ENCODE results near the gene CAMK2A. TPM values are rescaled to one million over a fixed set of nuclear protein-coding genes. Genes with fewer than 3 reads are reported as not detected.

CAMK2A gene
- 1 to 10 TPM in 1 of 2 donors, under 1 TPM in 1; 0.50 to 1.0 TPM for total RNA-seq

DNA sequence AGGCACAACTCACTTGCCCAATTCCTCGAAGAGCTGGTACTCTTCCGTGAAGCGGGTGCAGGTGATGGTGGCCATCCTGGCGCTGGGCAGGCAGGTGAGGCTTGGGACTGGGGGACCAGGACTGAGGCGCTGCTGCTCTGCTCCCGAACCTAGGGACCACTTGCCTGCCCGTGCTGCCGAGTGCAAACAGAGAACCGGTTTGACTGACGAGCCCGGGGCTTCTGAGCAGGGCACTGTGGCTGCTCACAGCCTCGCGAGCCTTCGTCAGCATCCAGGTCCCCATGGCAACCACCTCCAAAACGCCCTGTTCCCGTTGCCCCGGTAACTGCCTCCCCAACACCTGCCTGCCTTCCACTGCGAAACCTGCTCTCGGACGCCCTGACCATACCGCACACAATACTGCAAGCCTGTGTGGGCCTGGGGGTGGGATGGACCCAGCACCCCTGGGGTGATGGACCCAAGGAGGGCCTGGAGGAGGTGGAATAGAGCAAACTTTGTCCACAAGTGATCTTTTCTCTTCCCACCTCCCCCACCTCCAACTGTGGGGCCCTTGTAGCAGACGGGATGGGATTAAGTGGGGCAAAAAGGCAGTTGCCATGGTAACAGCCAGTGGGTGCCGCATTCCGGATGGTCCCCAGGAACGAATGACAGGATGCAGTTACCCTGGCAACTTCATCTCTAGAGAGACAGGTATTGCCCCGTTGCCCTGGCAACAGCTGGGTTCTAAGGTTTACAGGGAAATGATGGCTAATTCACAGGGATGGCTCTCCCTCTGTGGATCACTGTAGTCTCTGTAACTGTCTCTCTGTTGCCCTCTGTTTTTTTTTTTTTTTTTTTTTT, at the start of gene CAMK2A:
Gene CAMK2A, minus strand, starts transcription at position 223 of the 840 bp plus-strand sequence. Its CDS starts 148 bp downstream, at position 75.
- no peak for DNase-seq (ENCODE audit: low spot score)
- H3K36me3 ChIP-seq: no peaks in the 10 kb centered on the region
- 48% methylated on average over 26 of the region's 26 CpGs for whole genome bisulfite sequencing
- no peak for TF ChIP-seq POLR2A (IDR thresholded peaks at IDR 0.05)
- TF ChIP-seq POLR2AphosphoS5 (IDR thresholded peaks at IDR 0.05): no peak
- H3K4me3 ChIP-seq: no peak within 1 kb of the TSS
- intact Hi-C loops (cut with DNase I): no loop called here
- H3K27ac ChIP-seq: no peak within 1 kb of the TSS
- H3K4me1 ChIP-seq (replicated peaks): no peaks in the 10 kb centered on the region
- no peaks in the 10 kb centered on the region for H3K27me3 ChIP-seq (replicated peaks; ENCODE audit: insufficient read depth)
- no peaks in the 10 kb centered on the region for H3K9me3 ChIP-seq

DNA sequence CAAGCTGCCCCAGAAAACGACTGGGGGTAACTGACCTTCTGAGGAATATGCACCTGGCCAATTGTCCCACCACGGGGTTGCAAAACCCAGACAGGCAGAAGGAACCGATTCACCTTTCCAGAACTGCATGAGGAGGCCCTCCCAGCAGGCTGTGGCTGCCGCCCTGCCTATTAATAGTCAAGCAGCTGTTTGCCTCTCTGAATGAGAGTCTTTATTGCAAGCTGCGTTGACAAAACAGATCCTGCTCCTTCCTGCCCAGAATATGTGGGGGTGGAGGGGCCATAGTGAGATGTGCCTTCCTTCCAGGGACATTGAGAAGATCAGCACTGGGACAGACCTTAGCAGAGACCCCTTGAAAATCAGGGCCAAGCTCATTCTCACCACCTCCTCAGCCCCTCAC, 49.6 kb upstream of the CAMK2A start:
- 42% methylated on average over 5 of the region's 5 CpGs for WGBS
- intact Hi-C loops (cut with DNase I): no loop called here
- H3K9me3 ChIP-seq: no peaks in the 10 kb centered on the region
- TF ChIP-seq, protein P1, sequence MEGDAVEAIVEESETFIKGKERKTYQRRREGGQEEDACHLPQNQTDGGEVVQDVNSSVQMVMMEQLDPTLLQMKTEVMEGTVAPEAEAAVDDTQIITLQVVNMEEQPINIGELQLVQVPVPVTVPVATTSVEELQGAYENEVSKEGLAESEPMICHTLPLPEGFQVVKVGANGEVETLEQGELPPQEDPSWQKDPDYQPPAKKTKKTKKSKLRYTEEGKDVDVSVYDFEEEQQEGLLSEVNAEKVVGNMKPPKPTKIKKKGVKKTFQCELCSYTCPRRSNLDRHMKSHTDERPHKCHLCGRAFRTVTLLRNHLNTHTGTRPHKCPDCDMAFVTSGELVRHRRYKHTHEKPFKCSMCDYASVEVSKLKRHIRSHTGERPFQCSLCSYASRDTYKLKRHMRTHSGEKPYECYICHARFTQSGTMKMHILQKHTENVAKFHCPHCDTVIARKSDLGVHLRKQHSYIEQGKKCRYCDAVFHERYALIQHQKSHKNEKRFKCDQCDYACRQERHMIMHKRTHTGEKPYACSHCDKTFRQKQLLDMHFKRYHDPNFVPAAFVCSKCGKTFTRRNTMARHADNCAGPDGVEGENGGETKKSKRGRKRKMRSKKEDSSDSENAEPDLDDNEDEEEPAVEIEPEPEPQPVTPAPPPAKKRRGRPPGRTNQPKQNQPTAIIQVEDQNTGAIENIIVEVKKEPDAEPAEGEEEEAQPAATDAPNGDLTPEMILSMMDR (IDR thresholded peaks at IDR 0.05): no peak
- TF ChIP-seq POLR2A (IDR thresholded peaks at IDR 0.05): no peak
- no peak for TF ChIP-seq POLR2AphosphoS5 (IDR thresholded peaks at IDR 0.05)
- no peaks in the 10 kb centered on the region for H3K36me3 ChIP-seq
- no peaks in the 10 kb centered on the region for H3K4me1 ChIP-seq (replicated peaks)
- no peaks in the 10 kb centered on the region for H3K27me3 ChIP-seq (replicated peaks; ENCODE audit: insufficient read depth)
- no peak for DNase-seq (ENCODE audit: low spot score)
- no peak overlapping the region for H3K27ac ChIP-seq
- no peak overlapping the region for H3K4me3 ChIP-seq

DNA sequence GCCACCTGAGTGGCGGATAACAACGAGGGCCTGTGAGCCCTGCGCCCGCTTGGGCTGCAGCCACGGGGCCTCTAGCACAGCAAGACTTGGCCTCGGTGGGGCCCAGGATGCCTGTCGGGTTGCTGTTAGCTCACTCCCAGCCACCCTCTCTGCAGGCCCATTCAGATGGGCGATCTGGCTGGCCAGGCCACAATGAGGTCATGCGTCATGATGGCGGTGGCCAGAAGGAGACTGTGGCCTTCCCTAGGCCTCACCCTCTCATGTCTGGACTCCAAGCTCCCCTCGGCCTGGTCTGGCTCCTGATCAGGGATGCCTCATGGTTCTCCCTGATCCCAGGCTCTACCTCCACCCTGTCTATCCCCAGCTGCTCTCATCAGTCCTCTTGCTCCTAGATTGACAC, 49.0 kb upstream of the CAMK2A start:
- TF ChIP-seq, protein P1 (IDR thresholded peaks at IDR 0.05): no peak
- TF ChIP-seq POLR2A (IDR thresholded peaks at IDR 0.05) (no peak), POLR2AphosphoS5 (IDR thresholded peaks at IDR 0.05) (no peak)
- no peaks in the 10 kb centered on the region for H3K27me3 ChIP-seq (replicated peaks; ENCODE audit: insufficient read depth)
- DNase-seq (ENCODE audit: low spot score): no peak
- no peaks in the 10 kb centered on the region for H3K36me3 ChIP-seq
- intact Hi-C loops (cut with DNase I): no loop called here
- no peak overlapping the region for H3K27ac ChIP-seq
- 96% methylated on average over 10 of the region's 11 CpGs for WGBS
- H3K4me1 ChIP-seq (replicated peaks): no peaks in the 10 kb centered on the region
- H3K9me3 ChIP-seq: no peaks in the 10 kb centered on the region
- H3K4me3 ChIP-seq: no peak overlapping the region

DNA sequence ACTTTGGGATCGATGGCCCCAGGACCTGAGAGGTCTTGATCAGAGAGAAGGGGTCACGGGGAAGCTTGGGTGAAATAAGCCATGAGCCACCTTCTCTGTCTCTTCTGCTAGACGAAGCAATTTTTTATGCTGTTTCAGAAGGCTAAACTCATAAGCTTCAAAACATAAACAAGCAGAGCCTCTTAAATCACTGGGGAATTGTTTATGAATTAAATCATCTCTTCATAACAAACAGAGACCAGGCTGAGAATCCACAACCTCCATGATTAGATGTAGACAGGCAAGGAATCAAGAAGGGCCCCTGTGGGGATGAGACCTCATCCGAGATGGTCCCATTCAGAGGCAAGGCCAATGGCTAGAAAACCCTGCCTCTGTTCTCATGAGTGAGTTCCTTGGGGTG, 46.2 kb upstream of the CAMK2A start:
- Histone ChIP-seq H3K27me3 (replicated peaks; ENCODE audit: insufficient read depth) (no peaks in the 10 kb centered on the region), H3K36me3 (no peaks in the 10 kb centered on the region), H3K9me3 (no peaks in the 10 kb centered on the region), H3K4me1 (replicated peaks) (no peaks in the 10 kb centered on the region), H3K4me3 (no peak overlapping the region), H3K27ac (no peak overlapping the region)
- DNase-seq (ENCODE audit: low spot score): no peak
- TF ChIP-seq POLR2AphosphoS5 (IDR thresholded peaks at IDR 0.05): no peak
- TF ChIP-seq, protein P1 (IDR thresholded peaks at IDR 0.05): no peak
- no peak for TF ChIP-seq POLR2A (IDR thresholded peaks at IDR 0.05)
- 79% methylated on average over 4 of the region's 4 CpGs for WGBS
- intact Hi-C loops (cut with DNase I): no loop called here

DNA sequence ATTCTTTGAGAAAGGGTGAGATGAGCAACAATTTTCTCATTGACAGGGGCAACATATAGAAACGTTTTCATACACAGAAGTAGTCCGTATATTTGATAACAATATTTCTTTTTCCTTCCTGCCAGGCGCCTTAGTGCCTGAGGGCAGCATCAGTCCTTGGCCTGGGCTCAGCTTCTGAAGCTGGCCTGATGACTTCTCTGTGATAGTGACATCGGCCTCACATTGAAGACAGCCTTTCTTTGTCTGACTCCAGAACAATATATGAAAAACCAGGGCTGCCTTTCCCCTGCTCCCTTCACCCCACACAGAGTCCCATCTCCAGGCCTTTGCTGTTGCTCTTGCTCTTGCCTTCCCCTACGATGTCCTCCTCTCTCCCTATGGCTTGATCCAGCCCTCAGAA, 43.8 kb upstream of the CAMK2A start:
- H3K4me1 ChIP-seq (replicated peaks): no peaks in the 10 kb centered on the region
- H3K27me3 ChIP-seq (replicated peaks; ENCODE audit: insufficient read depth): no peaks in the 10 kb centered on the region
- H3K9me3 ChIP-seq: no peaks in the 10 kb centered on the region
- TF ChIP-seq POLR2AphosphoS5 (IDR thresholded peaks at IDR 0.05): no peak
- TF ChIP-seq POLR2A (IDR thresholded peaks at IDR 0.05): no peak
- TF ChIP-seq, protein P1 (IDR thresholded peaks at IDR 0.05): no peak
- no peak overlapping the region for H3K27ac ChIP-seq
- 71% methylated on average over 5 of the region's 5 CpGs for WGBS
- H3K4me3 ChIP-seq: no peak overlapping the region
- intact Hi-C loops (cut with DNase I): no loop called here
- H3K36me3 ChIP-seq: no peaks in the 10 kb centered on the region
- DNase-seq (ENCODE audit: low spot score): no peak
